G401.6 (cell line): ENCODE measurements around the gene TMEM52B.
A peak's percentile ranks its signal among the peaks of the same experiment; 100 is the strongest.
"Not testable (repeated sequence)": the region's sequence is repeated elsewhere in the genome, so short reads cannot be mapped to it uniquely, and the experiment has no call there.

ENCODE experiments used
- FAIRE-seq: peaks from 2 replicates; lab custom pipeline; 2012; peaks lifted over from hg19 to GRCh38; lab: Jason Lieb, UNC

The TMEM52B gene

DNA sequence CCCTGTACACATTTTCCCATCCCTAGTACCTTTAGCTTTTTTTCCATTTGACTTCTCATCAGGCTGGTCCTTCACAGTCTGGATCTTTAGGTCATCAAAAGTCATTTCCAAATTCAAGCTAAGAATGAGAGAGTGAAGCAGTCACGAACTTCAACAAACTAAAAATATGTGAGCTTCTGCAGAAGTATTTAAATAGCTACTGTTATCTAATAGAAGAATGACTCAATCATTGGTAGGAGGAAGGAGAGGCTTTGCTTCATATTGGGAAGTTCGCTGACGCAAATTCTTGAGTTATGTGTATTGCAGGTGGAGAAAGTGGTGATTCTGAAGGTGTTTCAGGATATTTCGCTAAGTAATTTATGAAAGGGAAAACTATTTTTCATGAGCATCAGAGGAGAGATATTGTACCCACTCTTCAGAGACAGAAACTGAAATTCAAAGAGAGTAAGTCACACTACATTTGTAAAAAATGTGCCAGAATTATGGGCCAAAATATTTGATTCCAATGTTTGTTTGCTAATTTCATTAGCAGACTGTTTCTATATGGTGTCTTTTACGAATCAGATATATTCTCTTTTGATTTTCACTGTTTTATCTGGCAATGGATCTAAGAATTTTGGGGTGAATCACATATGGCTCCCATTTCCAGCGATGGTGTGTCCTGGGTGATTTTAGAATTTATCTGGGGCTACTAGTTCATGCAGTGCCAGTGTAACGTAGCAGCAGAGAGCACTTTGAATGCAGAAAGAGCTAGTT is 6.7 kb upstream of the TMEM52B start, which contains the start of gene OLR1:
Gene OLR1 (minus strand): TSS at position 160 of the 756 bp plus-strand sequence. CDS start 55 bp downstream, at position 105.
- FAIRE-seq = no peak

DNA sequence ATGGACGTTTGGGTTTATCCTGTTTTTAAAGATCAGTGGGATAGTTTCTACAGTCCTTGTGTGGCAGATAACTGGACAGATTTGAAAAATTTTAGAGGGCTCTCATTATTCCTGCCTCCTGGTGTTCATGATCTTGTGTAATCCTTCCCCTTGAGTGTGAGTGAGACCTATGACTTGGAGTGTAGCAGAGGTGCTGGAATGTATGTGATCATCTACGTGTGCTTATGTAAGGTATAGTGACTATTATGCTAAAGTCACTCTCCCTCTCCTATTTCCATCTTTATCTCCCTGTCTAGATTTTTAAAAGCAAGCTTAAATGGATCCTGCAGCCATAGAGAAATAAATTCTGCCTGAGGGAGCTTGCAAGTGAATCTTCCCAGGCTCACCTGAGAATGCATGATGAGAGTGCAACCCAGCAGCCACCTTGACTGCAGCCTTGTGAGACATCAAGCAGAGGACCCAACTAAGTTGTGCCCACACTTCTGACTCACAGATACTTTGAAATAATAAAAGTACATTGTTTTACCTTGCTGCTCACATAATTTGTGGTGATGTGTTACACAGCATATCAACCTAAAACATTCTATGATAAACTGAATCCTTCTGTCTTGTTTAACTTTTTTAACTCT is 3.7 kb upstream of the TMEM52B start:
- no peak for FAIRE-seq

DNA sequence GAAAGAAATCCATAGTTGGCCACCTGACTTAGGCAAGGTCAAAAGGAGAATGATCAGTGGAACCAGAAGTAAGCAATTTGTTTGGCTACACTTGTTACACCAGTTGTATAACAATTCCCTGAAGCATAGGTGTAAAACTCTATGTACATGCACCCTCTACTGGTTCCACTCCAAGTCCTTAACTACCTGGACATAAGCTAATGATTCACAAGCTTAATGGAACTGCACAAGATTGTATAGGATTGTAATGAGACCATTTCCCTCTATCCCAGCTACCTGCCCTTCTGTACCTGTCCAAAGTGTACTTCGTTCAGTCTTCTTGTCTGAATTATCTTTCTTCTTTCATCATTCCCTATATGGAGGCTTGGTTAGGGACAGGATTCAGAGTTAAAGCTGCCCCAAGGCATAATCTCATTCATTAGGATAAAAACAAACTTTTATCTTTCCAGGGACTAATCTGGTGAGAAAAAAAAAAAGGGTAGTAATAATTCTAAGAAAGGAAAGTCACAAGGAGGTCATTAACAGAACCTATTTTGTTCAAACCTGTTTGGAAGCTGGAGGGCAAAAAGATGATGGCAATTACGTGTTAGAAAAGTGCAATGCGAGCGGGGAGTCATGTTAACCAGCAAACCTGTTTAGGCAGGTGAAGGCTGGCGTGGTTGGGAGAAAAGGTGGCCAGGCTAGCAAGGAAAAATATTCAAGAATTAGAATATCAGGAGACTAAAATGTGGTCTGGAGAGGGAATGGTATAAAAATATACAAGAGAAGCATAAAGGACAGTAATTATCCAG is 2.8 kb upstream of the TMEM52B start:
- FAIRE-seq = no peak

DNA sequence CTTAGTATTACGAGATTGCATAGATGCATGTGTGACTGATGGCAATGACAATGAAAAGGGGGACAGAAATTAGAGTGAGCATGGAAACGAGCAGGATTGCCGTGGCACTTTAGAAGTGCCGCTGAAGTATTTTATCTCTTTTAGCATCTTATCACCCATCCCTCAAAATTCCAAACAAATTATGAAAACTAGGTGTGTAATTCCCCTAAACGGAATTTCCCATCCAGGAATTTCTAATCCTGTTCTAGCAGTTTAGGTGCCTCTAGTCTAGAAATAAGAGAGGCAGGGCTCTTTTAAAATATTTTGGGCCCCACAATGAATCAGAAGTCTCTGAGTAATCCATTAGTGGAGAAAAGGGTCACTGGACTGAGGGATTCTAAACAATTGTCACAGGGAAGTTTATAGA is 947 bp downstream of the TMEM52B start:
- FAIRE-seq = no peak

DNA sequence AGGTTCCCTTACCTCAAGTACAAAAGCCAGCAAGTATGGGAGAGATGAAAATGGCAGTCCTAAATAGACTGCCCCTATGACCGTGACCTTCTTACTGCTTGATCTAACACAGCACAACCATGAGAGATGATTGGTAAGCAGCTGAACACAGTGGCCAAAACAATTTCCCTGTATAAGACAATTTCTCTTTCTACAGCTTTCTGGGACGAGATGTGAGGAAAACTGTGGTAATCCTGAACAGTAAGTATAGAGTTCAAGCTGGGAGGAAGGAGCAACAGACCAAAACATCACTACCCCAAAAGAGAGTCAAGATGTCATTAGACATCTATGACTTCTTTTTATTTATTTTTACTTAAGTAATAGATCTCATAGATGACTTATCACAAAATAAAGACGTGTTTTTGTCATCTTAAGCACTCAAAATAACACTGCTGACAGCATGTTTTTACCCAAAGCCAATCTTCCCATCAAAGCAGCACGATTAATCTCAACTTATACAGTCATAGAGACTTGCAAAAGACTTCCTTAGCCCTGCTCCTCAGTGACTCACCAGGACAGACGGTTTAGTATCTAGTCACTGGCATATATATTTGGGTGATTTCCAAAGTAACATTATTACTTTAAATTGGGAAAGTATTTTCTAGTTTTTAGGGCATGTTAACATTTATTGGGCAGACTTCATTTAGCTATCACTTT is 3.7 kb downstream of the TMEM52B start:
- no peak for FAIRE-seq

DNA sequence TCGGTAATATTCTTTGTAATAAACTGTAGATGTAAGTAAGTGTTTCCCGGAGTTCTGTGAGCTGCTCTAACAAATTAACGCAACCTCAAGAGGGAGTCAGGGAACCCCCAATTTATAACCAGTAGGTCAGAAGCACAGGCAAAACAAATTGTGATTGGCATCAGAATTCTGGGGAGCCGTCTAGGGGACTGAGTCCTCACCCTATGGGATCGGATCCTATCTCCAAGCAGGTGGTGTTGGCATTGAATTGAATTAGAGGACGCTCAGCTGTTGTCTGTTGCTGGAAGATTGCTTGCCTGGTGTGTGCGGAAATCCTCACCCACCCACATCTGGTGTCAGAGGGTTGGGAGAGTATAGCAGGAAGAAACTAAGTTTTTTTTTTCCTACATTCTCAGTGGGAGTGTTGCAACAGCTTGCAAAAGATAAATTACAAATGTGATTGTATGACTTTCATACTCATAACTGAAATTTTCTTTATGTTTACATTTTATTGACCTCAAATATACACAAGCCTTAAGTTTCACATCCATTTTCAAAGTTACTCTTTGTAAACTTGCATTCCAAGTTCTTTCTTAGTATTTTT is 5.5 kb downstream of the TMEM52B start:
- no peak for FAIRE-seq

DNA sequence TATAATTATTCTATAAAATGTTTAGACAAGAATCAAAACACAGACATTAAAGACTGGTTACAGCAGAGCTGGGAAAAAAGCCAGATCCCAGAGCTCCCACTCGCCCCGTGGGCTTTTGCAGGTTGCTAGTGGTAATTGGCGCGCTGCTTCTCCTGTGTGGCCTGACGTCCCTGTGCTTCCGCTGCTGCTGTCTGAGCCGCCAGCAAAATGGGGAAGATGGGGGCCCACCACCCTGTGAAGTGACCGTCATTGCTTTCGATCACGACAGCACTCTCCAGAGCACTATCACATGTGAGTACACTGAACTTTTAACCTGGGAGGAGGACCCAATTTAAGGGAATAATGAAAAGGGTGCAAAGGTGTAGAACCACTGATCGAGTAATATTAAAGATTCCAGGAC is 7.5 kb downstream of the TMEM52B start:
- no peak for FAIRE-seq

DNA sequence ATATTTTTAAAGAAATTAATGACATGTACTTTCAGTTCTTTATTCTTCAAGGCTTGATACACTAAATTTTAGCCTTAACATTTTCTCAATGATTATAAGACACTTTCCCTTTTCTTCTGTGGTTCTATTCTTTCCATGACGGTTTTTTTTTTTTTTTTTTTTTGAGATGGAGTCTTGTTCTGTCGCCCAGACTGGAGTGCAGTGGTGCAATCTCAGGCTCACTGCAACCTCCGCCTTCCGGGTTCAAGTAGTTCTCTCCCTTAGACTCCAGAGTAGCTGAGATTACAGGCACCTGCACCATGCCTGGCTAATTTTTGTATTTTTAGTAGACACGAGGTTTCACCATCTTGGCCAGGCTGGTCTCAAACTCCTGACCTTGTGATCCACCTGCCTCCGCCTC is 8.1 kb downstream of the TMEM52B start:
- not testable (repeated sequence) for FAIRE-seq

DNA sequence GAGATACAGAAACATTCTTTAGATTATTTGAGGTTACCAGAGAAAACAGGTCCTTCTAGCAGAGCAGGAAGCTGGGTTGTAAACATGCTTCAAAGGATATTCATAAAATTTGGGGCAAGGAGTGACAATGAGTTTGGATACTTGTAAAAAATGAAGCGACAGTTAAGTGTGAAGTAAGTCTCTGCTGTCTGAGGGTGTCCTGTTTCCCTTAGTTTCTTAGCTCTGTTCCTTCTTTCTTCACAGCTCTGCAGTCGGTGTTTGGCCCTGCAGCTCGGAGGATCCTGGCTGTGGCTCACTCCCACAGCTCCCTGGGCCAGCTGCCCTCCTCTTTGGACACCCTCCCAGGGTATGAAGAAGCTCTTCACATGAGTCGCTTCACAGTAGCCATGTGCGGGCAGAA is 10.8 kb downstream of the TMEM52B start:
- no peak for FAIRE-seq

DNA sequence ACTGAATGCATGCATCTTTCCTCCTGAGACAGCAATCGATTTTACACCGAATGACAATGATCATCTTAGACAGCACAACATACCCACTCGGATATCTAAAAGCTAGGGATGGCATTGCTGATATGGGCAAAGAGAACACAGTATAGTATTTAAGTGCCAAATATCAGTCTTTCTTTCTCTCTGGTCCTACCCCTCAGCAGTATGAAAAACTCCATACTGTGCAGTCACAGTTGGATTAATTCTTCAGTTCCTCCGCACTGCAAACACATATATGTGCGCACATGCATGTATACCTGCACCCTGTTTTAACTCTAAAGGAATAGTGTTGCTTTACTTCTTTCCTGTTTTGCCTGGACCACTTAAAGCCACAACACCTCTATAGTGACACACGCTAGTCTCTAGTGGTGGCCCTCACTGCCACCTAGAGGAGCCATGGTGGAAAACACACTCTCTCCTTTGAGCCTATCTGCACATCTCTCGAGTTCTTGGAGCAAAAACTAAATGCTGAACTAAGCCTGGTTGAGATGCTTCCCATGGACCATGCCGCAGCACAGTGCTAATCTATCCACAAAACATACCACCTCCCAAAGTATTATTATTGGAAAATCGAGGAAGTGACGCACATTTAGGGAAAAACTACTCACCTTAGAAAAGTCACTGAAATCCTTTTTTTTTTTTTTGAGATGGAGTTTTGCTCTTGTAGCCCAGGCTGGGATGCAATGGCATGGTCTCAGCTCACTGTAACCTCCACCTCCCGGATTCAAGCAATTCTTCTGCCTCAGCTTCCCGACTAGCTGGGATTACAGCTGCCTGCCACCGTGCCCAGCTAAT is 11.9 kb downstream of the TMEM52B start:
- FAIRE-seq = peak; percentile 89

DNA sequence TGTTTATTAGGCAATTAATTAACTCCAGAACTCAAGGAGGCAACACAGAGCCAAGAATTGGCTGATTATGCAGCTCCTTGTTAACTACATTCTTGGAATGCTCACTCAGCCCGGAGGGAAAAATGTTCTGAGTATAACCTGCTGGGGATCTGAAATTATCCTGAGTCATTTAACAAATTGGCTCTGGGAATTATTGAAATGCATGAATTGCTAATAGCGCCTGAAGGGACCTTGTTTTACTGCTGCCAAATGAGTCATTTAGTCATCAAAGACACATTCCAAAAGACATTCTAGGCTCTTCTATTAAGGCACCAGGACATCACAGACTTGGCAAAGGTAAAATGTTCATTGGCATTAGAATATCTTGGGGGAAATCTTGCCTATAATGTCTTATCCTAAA is 13.0 kb downstream of the TMEM52B start:
- no peak for FAIRE-seq

DNA sequence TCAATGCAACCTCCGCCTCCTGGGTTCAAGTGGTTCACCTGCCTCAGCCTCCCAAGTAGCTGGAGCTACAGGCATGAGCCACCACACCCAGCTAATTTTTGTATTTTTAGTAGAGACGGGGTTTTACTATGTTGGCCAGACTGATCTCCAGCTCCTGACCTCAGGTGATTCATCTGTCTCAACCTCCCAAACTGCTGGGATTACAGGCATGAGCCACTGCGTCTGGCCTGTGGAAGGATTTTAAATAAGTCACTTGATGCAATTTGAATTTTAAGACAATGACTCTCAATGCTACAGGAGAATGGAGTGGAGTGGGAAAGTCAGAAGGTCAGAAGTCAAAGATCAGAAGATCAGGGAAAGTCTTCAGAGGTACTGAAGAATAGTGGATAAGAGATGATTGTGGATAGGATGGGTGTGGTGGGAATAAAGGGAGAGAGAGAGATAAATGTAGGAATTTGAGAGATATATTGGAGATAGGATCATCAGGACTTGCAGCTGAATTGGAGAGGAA is 15.4 kb downstream of the TMEM52B start:
- no peak for FAIRE-seq

DNA sequence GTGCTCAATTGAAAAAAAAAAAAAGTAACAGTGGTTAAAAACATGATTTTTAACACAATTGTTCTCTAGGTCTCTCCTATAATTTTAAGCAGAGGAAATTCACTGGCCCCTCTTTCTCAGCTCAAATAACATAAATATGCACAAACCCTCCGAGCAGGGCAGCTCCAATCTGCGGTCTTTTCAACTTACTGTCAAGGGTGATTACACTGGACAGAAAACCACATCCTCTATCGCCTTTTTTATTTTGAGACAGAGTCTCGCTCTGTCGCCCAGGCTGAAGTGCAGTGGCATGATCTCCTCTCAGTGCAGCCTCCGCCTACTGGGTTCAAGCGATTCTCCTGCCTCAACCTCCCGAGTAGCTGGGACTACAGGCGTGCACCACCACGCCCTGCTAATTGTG is 17.4 kb downstream of the TMEM52B start:
- no peak for FAIRE-seq

DNA sequence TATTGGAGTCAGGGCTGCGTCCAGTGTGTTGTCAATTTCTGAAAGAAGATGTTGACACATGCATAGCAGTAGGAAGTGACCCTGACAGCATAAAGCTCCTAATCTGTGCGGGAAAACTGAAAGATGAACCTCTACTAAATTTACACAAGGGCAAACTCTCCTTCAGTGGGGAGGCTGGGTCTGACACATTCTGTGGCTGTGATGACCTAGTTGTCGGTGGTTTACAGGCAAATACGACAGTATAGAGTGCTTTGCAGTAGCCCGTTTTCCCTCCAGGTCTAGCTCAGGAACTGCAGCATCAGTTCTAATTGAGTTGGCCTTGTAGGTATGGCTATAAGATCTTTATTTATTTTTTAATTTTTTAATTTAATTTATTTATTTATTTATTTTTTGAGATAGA is 19.0 kb downstream of the TMEM52B start:
- no peak for FAIRE-seq

DNA sequence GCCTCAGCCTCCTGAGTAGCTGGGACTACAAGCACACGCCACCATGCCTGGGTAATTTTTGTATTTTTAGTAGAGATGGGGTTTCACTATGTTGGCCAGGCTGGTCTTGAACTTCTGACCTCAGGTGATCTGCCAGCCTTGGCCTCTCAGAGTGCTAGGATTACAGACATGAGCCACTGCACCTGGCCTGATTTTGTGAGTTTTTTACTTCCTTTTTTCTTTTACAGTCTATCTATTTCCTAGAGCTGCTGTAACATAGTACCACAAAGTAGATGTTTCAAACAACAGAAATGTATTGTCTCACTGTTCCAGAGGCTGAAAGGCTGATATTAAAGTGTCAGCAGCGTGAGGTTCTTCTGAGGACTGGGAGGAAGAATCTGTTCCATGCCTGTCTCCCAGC is 25.7 kb downstream of the TMEM52B start:
- not testable (repeated sequence) for FAIRE-seq

DNA sequence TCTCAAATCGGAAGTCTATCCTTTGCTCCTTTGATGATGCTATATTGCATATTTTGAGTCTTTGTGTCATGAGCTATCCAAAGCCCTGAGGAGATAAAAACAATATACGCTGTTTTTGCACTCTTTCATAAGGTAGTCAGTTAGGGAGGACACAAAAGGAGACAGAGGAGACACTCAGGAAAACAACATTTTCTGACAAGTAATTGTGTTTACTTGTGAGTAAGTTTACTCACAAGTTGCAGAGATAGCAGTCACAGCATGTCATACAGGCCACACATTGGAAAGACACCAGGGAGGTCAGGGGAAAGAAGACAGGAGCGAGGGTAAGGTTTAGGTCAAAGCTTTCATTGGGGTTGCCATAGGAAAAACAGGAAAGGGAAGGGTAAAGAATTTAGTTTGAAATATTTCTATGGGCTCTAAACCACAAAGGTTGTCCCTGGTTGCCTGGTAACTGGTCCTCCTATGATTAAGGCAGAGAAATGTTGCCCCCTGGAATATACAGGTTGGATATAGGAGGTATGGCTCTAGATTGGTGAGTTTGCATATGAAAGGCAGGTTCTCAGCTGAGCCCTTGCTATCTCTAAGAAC is 26.5 kb downstream of the TMEM52B start:
- FAIRE-seq = no peak

DNA sequence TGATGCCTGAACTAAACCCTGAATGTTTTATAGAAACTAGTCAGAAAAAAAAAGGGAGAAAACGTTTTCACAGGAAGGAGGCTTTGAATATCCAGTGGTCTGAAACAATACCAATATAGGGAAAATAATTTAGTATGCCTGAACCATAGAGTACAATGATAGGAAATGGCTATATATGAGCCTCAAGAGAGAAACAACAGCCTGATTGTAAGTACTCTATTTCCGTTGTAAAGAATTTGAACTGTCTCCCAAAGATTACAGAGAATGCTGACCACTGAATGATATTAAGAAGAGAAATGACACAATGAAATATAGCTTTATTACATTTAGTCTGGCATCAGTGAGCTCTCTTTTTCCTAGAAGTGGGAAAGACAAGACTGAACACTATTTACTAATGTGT is 28.3 kb downstream of the TMEM52B start:
- no peak for FAIRE-seq

DNA sequence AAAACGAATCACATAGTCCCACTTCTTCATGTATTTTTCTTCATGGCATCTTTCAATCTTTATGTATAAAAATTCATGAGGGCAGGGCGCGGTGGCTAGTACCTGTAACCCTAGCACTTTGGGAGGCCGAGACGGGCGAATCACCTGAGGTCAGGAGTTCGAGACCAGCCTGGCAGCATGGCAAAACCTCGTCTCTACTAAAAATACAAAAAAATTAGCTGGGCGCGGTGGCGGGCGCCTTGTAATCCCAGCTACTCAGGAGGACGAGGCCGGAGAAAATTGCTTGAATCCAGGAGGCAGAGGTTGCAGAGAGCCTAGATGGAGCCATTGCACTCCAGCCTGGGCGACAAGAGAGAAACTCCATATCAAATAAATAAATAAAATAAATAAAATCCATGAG is 31.4 kb downstream of the TMEM52B start:
- no peak for FAIRE-seq

DNA sequence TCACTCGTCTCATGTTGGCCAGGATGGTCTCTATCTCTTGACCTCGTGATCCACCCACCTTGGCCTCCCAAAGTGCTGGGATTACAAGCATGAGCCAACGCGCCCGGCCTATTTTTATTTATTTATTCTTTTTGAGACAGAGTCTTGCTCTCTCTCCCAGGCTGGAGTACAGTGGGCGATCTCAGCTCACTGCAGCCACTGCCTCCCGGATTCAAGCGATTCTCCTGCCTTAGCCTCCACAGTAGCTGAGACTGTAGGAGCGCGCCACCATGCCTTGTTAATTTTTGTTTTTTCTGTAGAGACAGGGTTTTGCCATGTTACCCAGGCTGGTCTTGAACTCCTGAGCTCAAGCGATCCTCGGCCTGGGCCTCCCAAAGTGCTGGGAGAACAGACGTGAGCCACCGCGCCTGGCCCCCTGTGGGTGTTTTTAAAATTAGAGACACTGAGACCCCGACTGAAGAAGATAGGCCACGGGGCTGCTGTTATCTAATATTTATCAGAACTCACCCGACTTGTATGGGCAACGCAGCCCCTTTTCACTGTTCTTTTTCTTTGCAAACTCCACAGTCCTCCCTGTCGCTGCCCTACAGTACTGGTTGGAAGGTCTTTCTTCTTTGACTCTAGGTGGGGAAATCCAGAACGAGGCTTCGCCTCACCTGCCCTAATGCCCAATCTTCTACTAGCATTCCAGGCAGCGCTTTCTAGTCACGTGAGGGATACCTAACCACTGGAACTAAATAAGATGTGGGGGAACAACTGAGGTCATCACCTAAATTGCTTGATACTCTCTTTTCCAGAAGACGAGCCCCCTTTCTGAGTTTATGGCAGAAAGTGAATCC is 32.5 kb downstream of the TMEM52B start:
- no peak for FAIRE-seq
